Activated naive CD4-positive, alpha-beta T cell treated with anti-CD3 and anti-CD28 coated beads, Interleukin-2, amount 10 ng/mL, durations not matched to agents 7 days and 5 days (primary cell): ENCODE results near the gene CPLX1.
"Not testable (repeated sequence)": the region's sequence is repeated elsewhere in the genome, so short reads cannot be mapped to it uniquely, and the experiment has no call there.

Source experiments
- CTCF ChIA-PET: fragments of 350-600 bp; sonication (Branson Sonifier 250); formaldehyde crosslinking; loops from one replicate; lab custom pipeline; 2021; ENCODE audit warnings: antibody characterized with exemption; lab: Charles Lee
- DNase-seq: peaks from one replicate; pipeline ENCODE4 v3.0.0-alpha.2; 2020
- H3K27ac Mint-ChIP-seq: one replicate; pipeline ENCODE4 v1.8.0; 2021; ENCODE audit warnings: mild to moderate bottlenecking, moderate library complexity, mixed read lengths
- H3K27me3 Mint-ChIP-seq: one replicate; pipeline ENCODE4 v1.8.0; 2021; ENCODE audit warnings: mild to moderate bottlenecking, mixed read lengths
- H3K36me3 Mint-ChIP-seq: one replicate; pipeline ENCODE4 v1.8.0; 2021; ENCODE audit warnings: mixed read lengths
- H3K4me1 Mint-ChIP-seq: one replicate; pipeline ENCODE4 v1.8.0; 2021; ENCODE audit warnings: mixed read lengths
- H3K4me3 Mint-ChIP-seq: one replicate; pipeline ENCODE4 v1.8.0; 2021; ENCODE audit warnings: mild to moderate bottlenecking, moderate library complexity, mixed read lengths
- H3K9me3 Mint-ChIP-seq: one replicate; pipeline ENCODE4 v1.8.0; 2021; ENCODE audit warnings: mixed read lengths

CPLX1 gene

GRCh38 chr4:806979-807378 is 18.9 kb downstream of the CPLX1 start:
- H3K36me3 Mint-ChIP-seq, H3K4me1 Mint-ChIP-seq, H3K27ac Mint-ChIP-seq: not testable (repeated sequence)

GRCh38 chr4:804804-805203 is 21.1 kb downstream of the CPLX1 start:
- no peak overlapping the region for H3K4me3 Mint-ChIP-seq
- no peak for DNase-seq
- H3K36me3 Mint-ChIP-seq: no peaks in the 10 kb centered on the region
- peaks cover 9% of the 10 kb centered on the region for H3K9me3 Mint-ChIP-seq
- H3K4me1 Mint-ChIP-seq: peaks cover 7% of the 10 kb centered on the region
- peaks cover 28% of the 10 kb centered on the region for H3K27me3 Mint-ChIP-seq
- CTCF ChIA-PET: no interaction called here
- H3K27ac Mint-ChIP-seq: no peak overlapping the region

More at GRCh38 chr4:806979-807378, 18.9 kb downstream of the CPLX1 start:
- H3K9me3 Mint-ChIP-seq, H3K4me3 Mint-ChIP-seq, DNase-seq, CTCF ChIA-PET: not testable (repeated sequence)
- peaks cover 40% of the 10 kb centered on the region for H3K27me3 Mint-ChIP-seq

GRCh38 chr4:803884-804283 is 22.0 kb downstream of the CPLX1 start:
- no peak for DNase-seq
- CTCF ChIA-PET: interaction anchor here (0.7 kb wide), 1 partner anchor 171 kb away, joined by 3 read pairs; no protein-coding TSS in a partner anchor
- H3K36me3 Mint-ChIP-seq: no peaks in the 10 kb centered on the region
- H3K9me3 Mint-ChIP-seq: peaks cover 9% of the 10 kb centered on the region
- H3K27me3 Mint-ChIP-seq: peaks cover 23% of the 10 kb centered on the region
- H3K4me3 Mint-ChIP-seq: no peak overlapping the region
- no peak overlapping the region for H3K27ac Mint-ChIP-seq
- H3K4me1 Mint-ChIP-seq: peaks cover 15% of the 10 kb centered on the region

GRCh38 chr4:801436-802124 is 24.3 kb downstream of the CPLX1 start:
- peaks cover 9% of the 10 kb centered on the region for H3K9me3 Mint-ChIP-seq
- DNase-seq: no peak
- H3K27ac Mint-ChIP-seq: no peak overlapping the region
- no peak overlapping the region for H3K4me3 Mint-ChIP-seq
- CTCF ChIA-PET: no interaction called here
- peaks cover 24% of the 10 kb centered on the region for H3K27me3 Mint-ChIP-seq
- H3K4me1 Mint-ChIP-seq: peaks cover 22% of the 10 kb centered on the region
- H3K36me3 Mint-ChIP-seq: no peaks in the 10 kb centered on the region

GRCh38 chr4:797066-797465 is 28.9 kb downstream of the CPLX1 start:
- DNase-seq: no peak
- Mint-ChIP-seq H3K27me3 (peaks cover 52% of the 10 kb centered on the region), H3K4me3 (no peak overlapping the region), H3K27ac (no peak overlapping the region), H3K4me1 (peaks cover 45% of the 10 kb centered on the region), H3K9me3 (peaks cover 3% of the 10 kb centered on the region), H3K36me3 (peaks cover 1% of the 10 kb centered on the region)
- CTCF ChIA-PET: no interaction called here

GRCh38 chr4:796206-796605 is 29.7 kb downstream of the CPLX1 start:
- H3K27ac Mint-ChIP-seq: no peak overlapping the region
- H3K4me1 Mint-ChIP-seq: peaks cover 45% of the 10 kb centered on the region
- DNase-seq: no peak
- peaks cover 1% of the 10 kb centered on the region for H3K36me3 Mint-ChIP-seq
- no peak overlapping the region for H3K4me3 Mint-ChIP-seq
- CTCF ChIA-PET: no interaction called here
- H3K9me3 Mint-ChIP-seq: no peaks in the 10 kb centered on the region
- H3K27me3 Mint-ChIP-seq: peaks cover 55% of the 10 kb centered on the region

- H3K27ac Mint-ChIP-seq: no peak overlapping the region
- no peaks in the 10 kb centered on the region for H3K9me3 Mint-ChIP-seq
- H3K4me3 Mint-ChIP-seq: no peak overlapping the region
- H3K36me3 Mint-ChIP-seq: peaks cover 1% of the 10 kb centered on the region
- H3K27me3 Mint-ChIP-seq: peaks cover 59% of the 10 kb centered on the region
- H3K4me1 Mint-ChIP-seq: peaks cover 45% of the 10 kb centered on the region
- DNase-seq: no peak
- CTCF ChIA-PET: no interaction called here
Observed at GRCh38 chr4:795726-796119, 30.2 kb downstream of the CPLX1 start.

- DNase-seq: no peak
- CTCF ChIA-PET: no interaction called here
- no peak overlapping the region for H3K27ac Mint-ChIP-seq
- peaks cover 44% of the 10 kb centered on the region for H3K4me1 Mint-ChIP-seq
- peaks cover 65% of the 10 kb centered on the region for H3K27me3 Mint-ChIP-seq
- peaks cover 1% of the 10 kb centered on the region for H3K36me3 Mint-ChIP-seq
- no peak overlapping the region for H3K4me3 Mint-ChIP-seq
- H3K9me3 Mint-ChIP-seq: no peaks in the 10 kb centered on the region
Observed at GRCh38 chr4:794900-795725, 30.8 kb downstream of the CPLX1 start.

GRCh38 chr4:793941-794621 is 31.8 kb downstream of the CPLX1 start:
- CTCF ChIA-PET: interaction anchor here (0.7 kb wide), 1 partner anchor 52 kb away, joined by 3 read pairs; no protein-coding TSS in a partner anchor
- Mint-ChIP-seq H3K36me3 (peaks cover 1% of the 10 kb centered on the region), H3K27ac (peak overlapping the region; percentile 8)

GRCh38 chr4:793093-793861 is 32.7 kb downstream of the CPLX1 start:
- peaks cover 26% of the 10 kb centered on the region for H3K4me1 Mint-ChIP-seq
- H3K27me3 Mint-ChIP-seq: peaks cover 82% of the 10 kb centered on the region
- peak overlapping the region; percentile 72 for H3K4me3 Mint-ChIP-seq

More at GRCh38 chr4:793941-794621, 31.8 kb downstream of the CPLX1 start:
- Mint-ChIP-seq H3K4me3 (peak overlapping the region; percentile 36), H3K9me3 (no peaks in the 10 kb centered on the region), H3K27me3 (peaks cover 74% of the 10 kb centered on the region), H3K4me1 (peaks cover 34% of the 10 kb centered on the region)
- no peak for DNase-seq

GRCh38 chr4:792626-793092 is 33.3 kb downstream of the CPLX1 start:
- H3K36me3 Mint-ChIP-seq: peaks cover 1% of the 10 kb centered on the region
- H3K4me1 Mint-ChIP-seq: peaks cover 27% of the 10 kb centered on the region
- peak overlapping the region; percentile 28 for H3K27ac Mint-ChIP-seq
- peak; percentile 62 for DNase-seq
- peak overlapping the region; percentile 72 for H3K4me3 Mint-ChIP-seq
- CTCF ChIA-PET: interaction anchor here (1.3 kb wide), 1 partner anchor 50 kb away, joined by 3 read pairs; no protein-coding TSS in a partner anchor
- H3K9me3 Mint-ChIP-seq: no peaks in the 10 kb centered on the region
- peaks cover 88% of the 10 kb centered on the region for H3K27me3 Mint-ChIP-seq

More at GRCh38 chr4:793093-793861, 32.7 kb downstream of the CPLX1 start:
- Mint-ChIP-seq H3K36me3 (peaks cover 1% of the 10 kb centered on the region), H3K9me3 (no peaks in the 10 kb centered on the region), H3K27ac (peak overlapping the region; percentile 28)
- no peak for DNase-seq
- CTCF ChIA-PET: interaction anchor here (1.3 kb wide), 1 partner anchor 51 kb away, joined by 3 read pairs; no protein-coding TSS in a partner anchor

GRCh38 chr4:791898-792625 is 33.9 kb downstream of the CPLX1 start:
- H3K27ac Mint-ChIP-seq: no peak overlapping the region
- DNase-seq: peak; percentile 67
- H3K27me3 Mint-ChIP-seq: peaks cover 91% of the 10 kb centered on the region
- peaks cover 3% of the 10 kb centered on the region for H3K36me3 Mint-ChIP-seq
- no peaks in the 10 kb centered on the region for H3K9me3 Mint-ChIP-seq
- peaks cover 33% of the 10 kb centered on the region for H3K4me1 Mint-ChIP-seq
- H3K4me3 Mint-ChIP-seq: peak overlapping the region; percentile 72
- CTCF ChIA-PET: interaction anchor here (1.3 kb wide), 1 partner anchor 49 kb away, joined by 3 read pairs; no protein-coding TSS in a partner anchor
